Caco-2 (cell line): Measurements from ENCODE around the gene COL8A1. TPM values are rescaled to one million over a fixed set of nuclear protein-coding genes. Genes with fewer than 3 reads are reported as not detected.

Experiments
- BruUV-seq: library from RNA; stranded (reverse); fragments of 400-500 nt; replicated peaks from 2 replicates; lab custom pipeline; 2021; lab: Mats Ljungman, UMichigan
- CTCF ChIA-PET: fragments of 300-600 bp; sonication (Branson Sonifier 250); formaldehyde crosslinking; loops from one replicate; lab custom pipeline; 2022; ENCODE audit warnings: antibody characterized with exemption; lab: Charles Lee
- POLR2A ChIA-PET: fragments of 300-600 bp; sonication (Branson Sonifier 250); formaldehyde crosslinking; loops from one replicate; lab custom pipeline; 2022; ENCODE audit warnings: antibody characterized with exemption; lab: Charles Lee
- DNase-seq, 2 experiments: peaks; one replicate each; pipeline versions ENCODE4 v3.0.0 to v3.0.0-alpha.2; 2020 to 2022
- H3K27me3 ChIP-seq: replicated peaks from 2 replicates; pipeline ENCODE4 v1.6.0; 2011; ENCODE audit warnings: low read length; ENCODE audit not compliant: control insufficient read depth, insufficient read depth
- H3K36me3 ChIP-seq: 2 replicates; pipeline ENCODE4 v1.5.1; 2011; ENCODE audit warnings: low read length; ENCODE audit not compliant: control insufficient read depth, insufficient read depth
- H3K4me1 ChIP-seq: fragments of 250-450 bp; sonication (Bioruptor Pico); 2 replicates; pipeline ENCODE4 v1.5.1; 2020; ENCODE audit warnings: mild to moderate bottlenecking
- H3K4me3 ChIP-seq: 2 replicates; pipeline ENCODE4 v1.5.1; 2011; ENCODE audit warnings: low read depth, mild to moderate bottlenecking, control low read depth, low read length
- H3K9me3 ChIP-seq: fragments of 250-450 bp; sonication (Bioruptor Pico); 2 replicates; pipeline ENCODE4 v1.5.1; 2020; ENCODE audit warnings: mild to moderate bottlenecking, moderate library complexity
- H3K27ac Mint-ChIP-seq: one replicate; pipeline ENCODE4 v1.8.0; 2022; ENCODE audit warnings: mixed read lengths; ENCODE audit not compliant: unreplicated experiment
- H3K27me3 Mint-ChIP-seq: one replicate; pipeline ENCODE4 v1.8.0; 2022; ENCODE audit warnings: mixed read lengths; ENCODE audit not compliant: insufficient read depth, unreplicated experiment
- H3K36me3 Mint-ChIP-seq: one replicate; pipeline ENCODE4 v1.8.0; 2022; ENCODE audit warnings: mild to moderate bottlenecking, mixed read lengths; ENCODE audit not compliant: insufficient read depth, unreplicated experiment
- H3K4me1 Mint-ChIP-seq: one replicate; pipeline ENCODE4 v1.8.0; 2022; ENCODE audit warnings: low read depth, mixed read lengths; ENCODE audit not compliant: unreplicated experiment
- H3K4me3 Mint-ChIP-seq: one replicate; pipeline ENCODE4 v1.8.0; 2022; ENCODE audit warnings: mild to moderate bottlenecking, moderate library complexity, mixed read lengths; ENCODE audit not compliant: unreplicated experiment
- H3K9me3 Mint-ChIP-seq: one replicate; pipeline ENCODE4 v1.8.0; 2022; ENCODE audit warnings: mixed read lengths; ENCODE audit not compliant: unreplicated experiment
- CTCF ChIP-seq, 2 experiments: fragments of 200-600 bp in 1 of 2; IDR thresholded peaks; 1 replicate in 1 of 2; 2 replicates in 1 of 2; pipeline versions ENCODE4 v1.5.1 to v1.8.0; 2011 to 2022; ENCODE audit warnings: antibody characterized with exemption in 1 of 2, control low read depth in 1 of 2, inconsistent platforms in 1 of 2, low read depth in 1 of 2, low read length in 1 of 2, mild to moderate bottlenecking in 1 of 2, moderate library complexity in 1 of 2; ENCODE audit not compliant: insufficient read depth in 1 of 2, severe bottlenecking in 1 of 2, unreplicated experiment in 1 of 2
- intact Hi-C: fragments of 100-400 bp; cut with micrococcal nuclease; formaldehyde crosslinking; loops from one replicate; pipeline ENCODE4 v1.10.0; 2022; ENCODE audit not compliant: unreplicated experiment
- total RNA-seq: library from RNA; stranded (reverse); gene quantifications from 2 replicates; pipeline ENCODE4 v1.2.3, GENCODE V29; 2022

COL8A1 gene
- total RNA-seq, 1 experiment from 2014 or later: not detected

GRCh38 chr3:99843590-99844258 is 205.3 kb downstream of the COL8A1 start:
- intact Hi-C loops: loop anchor here (1.0 to 5.0 kb wide), 6 partner anchors 163 to 411 kb away; no protein-coding TSS in a partner anchor
- CTCF ChIA-PET: interaction anchor here (0.7 to 2.3 kb wide), 7 partner anchors 12 to 619 kb away, joined by 3 to 36 read pairs (median 5); no protein-coding TSS in a partner anchor
- no peak for TF ChIP-seq CTCF (IDR thresholded peaks at IDR 0.05; ENCODE audit: insufficient read depth in 1 of 2, low read depth in 1 of 2, low read length in 1 of 2, severe bottlenecking in 1 of 2, unreplicated experiment in 1 of 2)

GRCh38 chr3:99845331-99845730 is 206.9 kb downstream of the COL8A1 start:
- H3K4me1 ChIP-seq: peaks cover 12% of the 10 kb centered on the region; the same call in 1 of the 2 replicates
- Mint-ChIP-seq H3K4me3 (no peak overlapping the region), H3K4me1 (peaks cover 6% of the 10 kb centered on the region), H3K36me3 (no peaks in the 10 kb centered on the region), H3K27ac (no peak overlapping the region), H3K27me3 (no peaks in the 10 kb centered on the region), H3K9me3 (no peaks in the 10 kb centered on the region)
- H3K9me3 ChIP-seq: no peaks in the 10 kb centered on the region
- TF ChIP-seq CTCF (IDR thresholded peaks at IDR 0.05; ENCODE audit: insufficient read depth in 1 of 2, low read depth in 1 of 2, low read length in 1 of 2, severe bottlenecking in 1 of 2, unreplicated experiment in 1 of 2): no peak
- no TSS peak for BruUV-seq
- POLR2A ChIA-PET: no interaction called here
- no peak for DNase-seq
- H3K36me3 ChIP-seq: peaks cover 4% of the 10 kb centered on the region
- intact Hi-C loops: no loop called here
- CTCF ChIA-PET: no interaction called here
- H3K4me3 ChIP-seq: no peak overlapping the region
- H3K27me3 ChIP-seq: no peaks in the 10 kb centered on the region

More at GRCh38 chr3:99843590-99844258, 205.3 kb downstream of the COL8A1 start:
- H3K36me3 Mint-ChIP-seq: no peaks in the 10 kb centered on the region
- no peaks in the 10 kb centered on the region for H3K9me3 Mint-ChIP-seq
- H3K36me3 ChIP-seq: peaks cover 2% of the 10 kb centered on the region; the same call in 1 of the 2 replicates
- H3K27me3 Mint-ChIP-seq: no peaks in the 10 kb centered on the region
- H3K27me3 ChIP-seq: no peaks in the 10 kb centered on the region
- POLR2A ChIA-PET: no interaction called here
- H3K9me3 ChIP-seq: no peaks in the 10 kb centered on the region
- peaks cover 6% of the 10 kb centered on the region for H3K4me1 Mint-ChIP-seq
- no peak overlapping the region for H3K4me3 ChIP-seq
- BruUV-seq: no TSS peak
- no peak for DNase-seq
- no peak overlapping the region for H3K4me3 Mint-ChIP-seq
- H3K4me1 ChIP-seq: peaks cover 12% of the 10 kb centered on the region; the same call in 1 of the 2 replicates
- no peak overlapping the region for H3K27ac Mint-ChIP-seq

- Histone ChIP-seq H3K4me1 (peaks cover 12% of the 10 kb centered on the region; the same call in 1 of the 2 replicates), H3K27me3 (no peaks in the 10 kb centered on the region), H3K36me3 (peaks cover 6% of the 10 kb centered on the region), H3K9me3 (no peaks in the 10 kb centered on the region), H3K4me3 (no peak overlapping the region)
- no peak for TF ChIP-seq CTCF (IDR thresholded peaks at IDR 0.05; ENCODE audit: insufficient read depth in 1 of 2, low read depth in 1 of 2, low read length in 1 of 2, severe bottlenecking in 1 of 2, unreplicated experiment in 1 of 2)
- Mint-ChIP-seq H3K4me3 (no peak overlapping the region), H3K36me3 (no peaks in the 10 kb centered on the region), H3K27me3 (no peaks in the 10 kb centered on the region), H3K27ac (no peak overlapping the region), H3K9me3 (no peaks in the 10 kb centered on the region), H3K4me1 (peaks cover 6% of the 10 kb centered on the region)
- ChIA-PET CTCF (interaction anchor here (0.6 kb wide), 1 partner anchor 408 kb away, joined by 3 read pairs; no protein-coding TSS in a partner anchor), POLR2A (no interaction called here)
- intact Hi-C loops: no loop called here
- no TSS peak for BruUV-seq
- no peak for DNase-seq
These were observed 207.6 kb downstream of the COL8A1 start for GRCh38 chr3:99845999-99846398.
